GM20000 (cell line): ENCODE results near the gene ZNF609.

Source experiments
- DNase-seq: peaks from one replicate; pipeline ENCODE4 v3.0.0; 2012; ENCODE audit warnings: low spot score
- TF ChIP-seq, protein P1 (sequence below): IDR thresholded peaks from 2 replicates; pipeline ENCODE4 v1.5.1; 2012; ENCODE audit warnings: mild to moderate bottlenecking, control low read depth; ENCODE audit errors: extremely low read depth, missing control alignments

ZNF609 gene

DNA sequence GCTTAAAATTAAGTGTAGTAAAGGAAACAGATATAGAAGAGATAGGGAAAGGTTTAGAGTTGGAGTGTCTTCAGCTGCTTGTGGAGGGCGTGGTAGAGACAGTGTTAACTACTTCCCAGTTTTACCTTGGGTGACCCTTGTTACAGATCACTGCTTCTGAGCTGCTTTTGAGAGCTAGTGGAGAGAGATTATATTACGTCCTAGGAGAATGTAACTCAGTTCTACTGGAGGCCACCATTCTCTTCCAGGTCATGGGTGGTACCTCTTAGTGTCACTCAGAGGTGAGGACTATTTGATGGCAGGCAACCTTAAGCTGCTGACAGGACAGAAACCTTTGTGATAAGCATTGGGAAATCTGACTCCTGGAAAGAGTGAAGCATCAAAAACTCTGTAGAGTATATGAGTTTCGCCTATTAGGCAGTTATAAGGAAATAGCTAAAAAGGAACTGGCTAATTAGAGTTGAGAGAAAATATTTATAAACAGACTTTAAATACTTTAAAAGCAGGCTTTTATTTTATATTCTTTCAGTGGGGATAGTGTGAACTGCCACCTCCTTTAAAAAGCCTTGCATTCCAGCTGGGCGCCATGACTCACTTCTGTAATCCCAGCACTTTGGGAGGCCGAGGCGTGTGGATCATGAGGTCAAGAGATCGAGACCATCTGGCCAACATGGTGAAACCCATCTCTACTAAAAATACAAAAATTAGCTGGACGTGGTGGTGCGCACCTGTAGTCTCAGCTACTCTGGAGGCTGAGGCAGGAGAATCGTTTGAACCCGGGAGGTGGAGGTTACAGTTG lies 106.5 kb downstream of the ZNF609 start:
- DNase-seq: no peak
- TF ChIP-seq, protein P1, sequence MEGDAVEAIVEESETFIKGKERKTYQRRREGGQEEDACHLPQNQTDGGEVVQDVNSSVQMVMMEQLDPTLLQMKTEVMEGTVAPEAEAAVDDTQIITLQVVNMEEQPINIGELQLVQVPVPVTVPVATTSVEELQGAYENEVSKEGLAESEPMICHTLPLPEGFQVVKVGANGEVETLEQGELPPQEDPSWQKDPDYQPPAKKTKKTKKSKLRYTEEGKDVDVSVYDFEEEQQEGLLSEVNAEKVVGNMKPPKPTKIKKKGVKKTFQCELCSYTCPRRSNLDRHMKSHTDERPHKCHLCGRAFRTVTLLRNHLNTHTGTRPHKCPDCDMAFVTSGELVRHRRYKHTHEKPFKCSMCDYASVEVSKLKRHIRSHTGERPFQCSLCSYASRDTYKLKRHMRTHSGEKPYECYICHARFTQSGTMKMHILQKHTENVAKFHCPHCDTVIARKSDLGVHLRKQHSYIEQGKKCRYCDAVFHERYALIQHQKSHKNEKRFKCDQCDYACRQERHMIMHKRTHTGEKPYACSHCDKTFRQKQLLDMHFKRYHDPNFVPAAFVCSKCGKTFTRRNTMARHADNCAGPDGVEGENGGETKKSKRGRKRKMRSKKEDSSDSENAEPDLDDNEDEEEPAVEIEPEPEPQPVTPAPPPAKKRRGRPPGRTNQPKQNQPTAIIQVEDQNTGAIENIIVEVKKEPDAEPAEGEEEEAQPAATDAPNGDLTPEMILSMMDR: no peak

DNA sequence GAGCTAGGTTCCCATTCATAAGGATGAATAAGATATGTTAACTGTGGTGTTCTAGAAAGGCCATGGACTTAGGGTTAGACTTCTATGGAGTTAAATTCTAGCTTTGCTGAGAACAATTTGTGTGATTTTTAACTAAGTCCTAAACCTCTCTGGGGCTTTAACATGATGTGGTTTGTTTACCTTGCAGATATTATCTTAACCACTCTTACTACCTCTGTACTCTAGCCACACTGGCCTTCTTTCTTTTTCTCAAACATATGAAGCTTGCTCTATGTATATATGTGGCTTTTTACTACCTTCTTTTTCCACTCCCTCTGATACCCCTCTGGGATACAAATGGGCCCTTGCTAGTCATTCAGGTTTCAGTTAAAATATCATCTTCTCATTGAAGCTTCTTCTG lies 108.4 kb downstream of the ZNF609 start:
- no peak for DNase-seq
- TF ChIP-seq, protein P1: no peak

DNA sequence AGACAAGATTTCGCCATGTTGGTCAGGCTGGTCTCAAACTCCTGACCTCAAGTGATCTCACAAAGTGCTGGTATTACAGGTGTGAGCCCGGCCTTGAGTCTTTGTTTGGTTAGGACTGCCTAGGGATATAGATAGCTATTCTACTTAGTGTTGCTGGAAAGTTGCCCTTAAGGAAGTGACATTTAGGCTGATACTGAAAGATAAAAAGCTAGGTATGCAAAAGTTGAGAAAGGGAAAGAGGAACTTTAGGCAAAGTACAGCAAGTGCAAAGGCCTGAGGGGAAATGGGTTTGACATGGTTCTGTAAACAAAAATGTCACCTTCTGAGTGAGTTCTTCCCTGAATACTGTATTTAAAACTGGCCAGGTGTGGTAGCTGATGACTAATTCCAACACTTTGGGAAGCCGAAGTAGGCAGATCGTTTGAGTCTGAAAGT lies 111.5 kb downstream of the ZNF609 start:
- DNase-seq: peak; percentile 36

DNA sequence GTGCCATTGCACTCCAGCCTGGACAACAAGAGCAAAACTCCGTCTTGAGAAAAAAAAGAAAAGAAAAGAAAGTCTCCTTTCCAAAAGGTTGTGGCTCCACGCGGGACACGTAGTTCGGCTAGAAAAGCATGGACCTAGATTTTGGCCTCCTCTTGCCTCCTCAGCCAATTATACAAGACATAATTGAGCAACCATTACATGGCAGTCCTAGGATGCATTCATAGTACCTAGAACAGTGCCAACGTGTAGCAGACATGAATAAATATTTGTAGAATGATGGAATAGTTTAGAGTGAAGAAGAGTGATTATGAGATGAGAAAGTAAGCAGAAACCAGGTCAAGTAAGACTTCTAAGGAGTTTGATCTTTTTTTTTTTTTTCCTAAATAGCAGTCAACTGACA lies 112.5 kb downstream of the ZNF609 start:
- TF ChIP-seq, protein P1: no peak
- DNase-seq: no peak

More for the DNA sequence above, 111.5 kb downstream of the ZNF609 start:
- TF ChIP-seq, protein P1: no peak

DNA sequence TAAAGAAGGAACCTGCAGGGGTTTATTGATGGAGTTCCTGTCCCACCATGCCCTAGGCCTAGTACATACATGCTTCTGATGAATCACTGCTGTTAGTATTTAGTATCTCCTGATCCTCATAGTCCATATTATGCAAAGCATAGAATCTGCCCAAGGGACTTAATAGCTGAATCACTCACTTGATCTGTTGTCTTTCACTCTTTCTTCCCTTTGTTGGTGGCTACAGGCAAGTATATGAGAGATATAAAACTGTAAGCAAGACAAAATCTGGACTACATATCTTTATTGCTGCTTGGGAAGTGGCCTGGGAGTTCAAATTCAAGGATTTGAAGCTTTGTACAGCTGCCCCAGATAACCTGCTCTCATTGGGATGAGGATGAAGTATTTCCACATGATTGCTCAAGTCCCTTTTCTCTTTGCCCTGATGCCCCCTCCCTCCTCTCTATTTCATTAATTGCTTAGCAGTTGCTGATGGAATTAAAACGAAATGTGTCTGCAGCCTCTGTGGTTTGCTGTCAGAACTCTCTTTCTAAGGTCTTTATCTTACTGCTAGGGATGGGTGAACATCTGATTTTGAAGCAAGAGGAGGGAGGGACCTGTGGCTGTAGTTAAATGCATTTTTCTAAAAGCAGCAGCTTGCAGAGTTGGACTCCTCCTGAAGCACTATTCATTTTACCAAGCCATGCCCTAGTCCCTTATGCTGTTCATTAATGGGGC lies 114.1 kb downstream of the ZNF609 start:
- no peak for DNase-seq
- TF ChIP-seq, protein P1: no peak

DNA sequence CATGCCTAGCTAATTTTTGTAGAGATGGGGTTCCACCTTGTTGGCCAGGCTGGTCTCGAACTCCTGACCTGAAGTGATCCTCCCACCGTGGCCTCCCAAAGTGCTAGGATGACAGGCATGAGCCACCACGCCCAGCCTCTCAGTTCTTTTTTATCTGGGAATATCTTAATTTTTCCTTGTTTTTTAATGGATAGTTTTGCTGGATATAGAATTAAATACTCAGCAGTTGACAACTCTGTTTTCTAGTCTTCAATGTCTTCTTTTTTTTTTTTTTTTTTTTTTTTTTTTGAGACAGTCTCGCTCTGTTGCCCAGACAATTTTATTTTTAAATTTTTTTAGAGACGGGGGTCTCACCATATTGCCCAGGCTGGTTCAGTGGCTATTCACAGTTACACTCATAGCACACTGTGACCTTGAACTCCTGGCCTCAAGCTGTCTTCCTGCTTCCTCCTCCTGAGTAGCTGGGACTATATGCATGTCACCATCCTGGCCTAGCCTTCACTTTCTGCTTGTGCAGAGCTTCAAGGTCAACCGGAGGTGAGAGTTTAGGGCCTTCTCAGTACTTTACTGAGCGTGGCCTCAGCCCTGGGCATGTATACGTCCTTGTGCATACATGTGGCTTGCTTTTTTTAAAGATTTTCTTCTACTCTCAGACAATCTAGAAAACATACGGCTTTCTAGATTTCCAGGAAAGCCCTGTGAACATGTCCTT lies 120.5 kb downstream of the ZNF609 start:
- DNase-seq: no peak

More for the DNA sequence above, 120.5 kb downstream of the ZNF609 start:
- TF ChIP-seq, protein P1: no peak
